Colon (tissue), 2 donors: Measurements from ENCODE around the gene ESYT3.
A peak's percentile ranks its signal among the peaks of the same experiment; 100 is the strongest.
"Not testable (repeated sequence)": the region's sequence is repeated elsewhere in the genome, so short reads cannot be mapped to it uniquely, and the experiment has no call there.

Experiments used
- FAIRE-seq: peaks from 2 replicates; lab custom pipeline; 2012; peaks lifted over from hg19 to GRCh38; lab: Jason Lieb, UNC
- donor health status: control.
- donor health status: control.

The ESYT3 gene

GRCh38 chr3:138463724-138464490 is 29.5 kb downstream of the ESYT3 start:
- FAIRE-seq = no peak

GRCh38 chr3:138464491-138464860 is 30.1 kb downstream of the ESYT3 start:
- no peak for FAIRE-seq

GRCh38 chr3:138465451-138465850 is 31.0 kb downstream of the ESYT3 start:
- no peak for FAIRE-seq

GRCh38 chr3:138465925-138466324 is 31.5 kb downstream of the ESYT3 start:
- no peak for FAIRE-seq

- no peak for FAIRE-seq
Observed at GRCh38 chr3:138467931-138468330, 33.5 kb downstream of the ESYT3 start.

GRCh38 chr3:138468451-138468850 is 34.0 kb downstream of the ESYT3 start:
- no peak for FAIRE-seq

- FAIRE-seq = no peak
Observed at GRCh38 chr3:138468886-138469285, 34.5 kb downstream of the ESYT3 start.

GRCh38 chr3:138469874-138470273 is 35.5 kb downstream of the ESYT3 start:
- no peak for FAIRE-seq

- FAIRE-seq = no peak
Observed at GRCh38 chr3:138470687-138471086, 36.3 kb downstream of the ESYT3 start.

- FAIRE-seq = peak; percentile 21
Observed at GRCh38 chr3:138471481-138471880, 37.1 kb downstream of the ESYT3 start.

- FAIRE-seq = no peak
Observed at GRCh38 chr3:138472141-138472825, 37.9 kb downstream of the ESYT3 start.

- no peak for FAIRE-seq
Observed at GRCh38 chr3:138473391-138473790, 39.0 kb downstream of the ESYT3 start.

GRCh38 chr3:138474163-138474562 is 39.7 kb downstream of the ESYT3 start:
- FAIRE-seq = no peak

GRCh38 chr3:138476526-138476925 is 42.1 kb downstream of the ESYT3 start:
- no peak for FAIRE-seq

- no peak for FAIRE-seq
Observed at GRCh38 chr3:138477120-138477519, 42.7 kb downstream of the ESYT3 start.

- no peak for FAIRE-seq
Observed at GRCh38 chr3:138477801-138478200, 43.4 kb downstream of the ESYT3 start.

- FAIRE-seq = no peak
Observed at GRCh38 chr3:138479438-138479863, 45.0 kb downstream of the ESYT3 start.

- FAIRE-seq = not testable (repeated sequence)
Observed at GRCh38 chr3:138484672-138485071, 50.3 kb downstream of the ESYT3 start.

- FAIRE-seq = not testable (repeated sequence)
Observed at GRCh38 chr3:138486580-138486979, 52.2 kb downstream of the ESYT3 start.

- FAIRE-seq = no peak
Observed at GRCh38 chr3:138491971-138492370, 57.6 kb downstream of the ESYT3 start.

GRCh38 chr3:138492980-138493675 is 58.7 kb downstream of the ESYT3 start:
- no peak for FAIRE-seq

GRCh38 chr3:138493804-138494606 is 59.6 kb downstream of the ESYT3 start:
- FAIRE-seq = no peak
